ENCODE results near the gene DGAT2.

Gene DGAT2

GRCh38 chr11:75777461-75778110 is 9.0 kb downstream of the DGAT2 start:
- TF ChIP-seq NFIC (IDR thresholded peaks at IDR 0.05) (no peak), CREB1 (IDR thresholded peaks at IDR 0.05; ENCODE audit: low read depth) (no peak), TAF1 (IDR thresholded peaks at IDR 0.05; ENCODE audit: low read depth) (no peak)

- no peak for TF ChIP-seq EP300 (IDR thresholded peaks at IDR 0.05; ENCODE audit: borderline replicate concordance)
- TF ChIP-seq TCF12 (IDR thresholded peaks at IDR 0.05; ENCODE audit: low read depth), result no peak
- TF ChIP-seq EGR1 (IDR thresholded peaks at IDR 0.05), result no peak
- TF ChIP-seq YY1 (IDR thresholded peaks at IDR 0.05; ENCODE audit: low read depth), result no peak
These were observed 10.4 kb downstream of the DGAT2 start for GRCh38 chr11:75778962-75779361.

GRCh38 chr11:75779960-75780359 is 11.4 kb downstream of the DGAT2 start:
- no peak for TF ChIP-seq REST (IDR thresholded peaks at IDR 0.05; ENCODE audit: low read depth)
- no peak for TF ChIP-seq YY1 (IDR thresholded peaks at IDR 0.05; ENCODE audit: low read depth)
- TF ChIP-seq TEAD4 (IDR thresholded peaks at IDR 0.05), result no peak
- TF ChIP-seq TCF12 (IDR thresholded peaks at IDR 0.05; ENCODE audit: low read depth), result no peak
- no peak for TF ChIP-seq ZBTB7A (IDR thresholded peaks at IDR 0.05; ENCODE audit: low read depth)
- TF ChIP-seq MAX (IDR thresholded peaks at IDR 0.05), result no peak
- TF ChIP-seq RAD21 (IDR thresholded peaks at IDR 0.05; ENCODE audit: low read depth), result no peak
- no peak for TF ChIP-seq CREB1 (IDR thresholded peaks at IDR 0.05; ENCODE audit: low read depth)
- TF ChIP-seq USF1 (IDR thresholded peaks at IDR 0.05), result no peak
- TF ChIP-seq EP300 (IDR thresholded peaks at IDR 0.05; ENCODE audit: borderline replicate concordance), result no peak
- TF ChIP-seq CEBPB (IDR thresholded peaks at IDR 0.05), result no peak

GRCh38 chr11:75780888-75781287 is 12.3 kb downstream of the DGAT2 start:
- TF ChIP-seq EP300 (IDR thresholded peaks at IDR 0.05; ENCODE audit: borderline replicate concordance) (no peak), FOXM1 (IDR thresholded peaks at IDR 0.05; ENCODE audit: borderline replicate concordance, low read depth) (no peak), EGR1 (IDR thresholded peaks at IDR 0.05) (no peak)

- TF ChIP-seq CEBPB (IDR thresholded peaks at IDR 0.05) (no peak), NFIC (IDR thresholded peaks at IDR 0.05) (no peak), RAD21 (IDR thresholded peaks at IDR 0.05; ENCODE audit: low read depth) (no peak), TAF1 (IDR thresholded peaks at IDR 0.05; ENCODE audit: low read depth) (no peak), ZBTB7A (IDR thresholded peaks at IDR 0.05; ENCODE audit: low read depth) (no peak), EP300 (IDR thresholded peaks at IDR 0.05; ENCODE audit: borderline replicate concordance) (no peak), USF1 (IDR thresholded peaks at IDR 0.05) (no peak), EGR1 (IDR thresholded peaks at IDR 0.05) (no peak), YY1 (IDR thresholded peaks at IDR 0.05; ENCODE audit: low read depth) (no peak), TEAD4 (IDR thresholded peaks at IDR 0.05) (no peak)
These were observed 12.7 kb downstream of the DGAT2 start for GRCh38 chr11:75781296-75781695.

GRCh38 chr11:75781831-75782230 is 13.3 kb downstream of the DGAT2 start:
- TF ChIP-seq USF1 (IDR thresholded peaks at IDR 0.05) (no peak), TCF12 (IDR thresholded peaks at IDR 0.05; ENCODE audit: low read depth) (no peak), FOXM1 (IDR thresholded peaks at IDR 0.05; ENCODE audit: borderline replicate concordance, low read depth) (no peak)

- TF ChIP-seq TEAD4 (IDR thresholded peaks at IDR 0.05), result no peak
- no peak for TF ChIP-seq RAD21 (IDR thresholded peaks at IDR 0.05; ENCODE audit: low read depth)
- TF ChIP-seq REST (IDR thresholded peaks at IDR 0.05; ENCODE audit: low read depth), result no peak
- TF ChIP-seq FOXM1 (IDR thresholded peaks at IDR 0.05; ENCODE audit: borderline replicate concordance, low read depth), result no peak
- TF ChIP-seq EGR1 (IDR thresholded peaks at IDR 0.05), result no peak
- TF ChIP-seq MAX (IDR thresholded peaks at IDR 0.05), result no peak
- TF ChIP-seq CREB1 (IDR thresholded peaks at IDR 0.05; ENCODE audit: low read depth), result no peak
- no peak for TF ChIP-seq TAF1 (IDR thresholded peaks at IDR 0.05; ENCODE audit: low read depth)
- TF ChIP-seq NFIC (IDR thresholded peaks at IDR 0.05), result no peak
- TF ChIP-seq USF1 (IDR thresholded peaks at IDR 0.05), result no peak
- TF ChIP-seq YY1 (IDR thresholded peaks at IDR 0.05; ENCODE audit: low read depth), result no peak
- no peak for TF ChIP-seq TCF12 (IDR thresholded peaks at IDR 0.05; ENCODE audit: low read depth)
- TF ChIP-seq CEBPB (IDR thresholded peaks at IDR 0.05), result no peak
- no peak for TF ChIP-seq EP300 (IDR thresholded peaks at IDR 0.05; ENCODE audit: borderline replicate concordance)
These were observed 14.1 kb downstream of the DGAT2 start for GRCh38 chr11:75782540-75783263.

All from Ishikawa (cell line).